H1 (cell line): Measurements from ENCODE around the gene RNF212. TPM values are rescaled to one million over a fixed set of nuclear protein-coding genes. Genes with fewer than 3 reads are reported as not detected.

Source experiments
- CTCF ChIA-PET: fragments of 300-600 bp; sonication (Branson Sonifier 250); formaldehyde crosslinking; loops from one replicate; lab custom pipeline; 2021; ENCODE audit not compliant: partially characterized antibody; lab: Charles Lee
- POLR2A ChIA-PET: fragments of 300-600 bp; sonication (Branson Sonifier 250); formaldehyde crosslinking; loops from one replicate; lab custom pipeline; 2021; ENCODE audit warnings: inconsistent platforms; ENCODE audit not compliant: partially characterized antibody; lab: Charles Lee
- DNase-seq, 2 experiments: peaks; one replicate each; pipeline versions ENCODE4 v3.0.0 to v3.0.0-alpha.2; 2010 to 2022; ENCODE audit warnings: low spot score in 2 of 2, low read depth in 1 of 2, mixed read lengths in 1 of 2
- FAIRE-seq: peaks from 2 replicates; lab custom pipeline; 2011; peaks lifted over from hg19 to GRCh38; lab: Jason Lieb, UNC
- H2AFZ ChIP-seq: 2 replicates; pipeline ENCODE4 v1.8.1; 2012; ENCODE audit warnings: low read length, inconsistent platforms
- H2AK5ac ChIP-seq: 2 replicates; pipeline ENCODE4 v1.6.1; 2013; ENCODE audit warnings: low read depth, low read length
- H2BK120ac ChIP-seq: replicated peaks from 2 replicates; pipeline ENCODE3; 2013; ENCODE audit warnings: low read depth, low read length, inconsistent platforms
- H2BK12ac ChIP-seq: 2 replicates; pipeline ENCODE4 v1.6.1; 2013; ENCODE audit warnings: low read depth, low read length
- H2BK15ac ChIP-seq: 2 replicates; pipeline ENCODE4 v1.6.1; 2013; ENCODE audit warnings: low read length
- H2BK20ac ChIP-seq: 2 replicates; pipeline ENCODE4 v1.6.1; 2013; ENCODE audit warnings: low read length
- H2BK5ac ChIP-seq: 2 replicates; pipeline ENCODE4 v1.6.1; 2013; ENCODE audit warnings: low read depth, low read length
- H3K14ac ChIP-seq: 2 replicates; pipeline ENCODE4 v1.6.1; 2013; ENCODE audit warnings: inconsistent platforms; ENCODE audit not compliant: insufficient read length
- H3K18ac ChIP-seq: 2 replicates; pipeline ENCODE4 v1.6.1; 2013; ENCODE audit warnings: low read length; ENCODE audit errors: extremely low read depth
- H3K23ac ChIP-seq: 2 replicates; pipeline ENCODE4 v1.6.1; 2013; ENCODE audit warnings: inconsistent platforms; ENCODE audit not compliant: insufficient read length
- H3K23me2 ChIP-seq: 2 replicates; pipeline ENCODE4 v1.6.1; 2013; ENCODE audit warnings: low read depth, low read length
- H3K27ac ChIP-seq: 2 replicates; pipeline ENCODE4 v1.6.1; 2011; ENCODE audit warnings: low read depth, low read length, inconsistent platforms
- H3K27me3 ChIP-seq, 4 experiments: replicated peaks in 1 of 4; 1 replicate in 1 of 4; 2 replicates in 3 of 4; pipeline versions ENCODE4 v1.6.1 to v1.8.1; 2011 to 2013; ENCODE audit warnings: low read length in 3 of 4, mild to moderate bottlenecking in 3 of 4, inconsistent platforms in 2 of 4, mixed read lengths in 2 of 4, moderate library complexity in 1 of 4; ENCODE audit not compliant: control insufficient read depth in 3 of 4, insufficient read depth in 3 of 4; ENCODE audit errors: extremely low read depth in 1 of 4
- H3K36me3 ChIP-seq, 4 experiments: 2 replicates each; pipeline versions ENCODE4 v1.6.1 to v1.8.1; 2011 to 2013; ENCODE audit warnings: mild to moderate bottlenecking in 4 of 4, low read length in 3 of 4, moderate library complexity in 2 of 4, control low read depth in 1 of 4, inconsistent platforms in 1 of 4; ENCODE audit not compliant: insufficient read depth in 4 of 4, control insufficient read depth in 2 of 4
- H3K4ac ChIP-seq: replicated peaks from 2 replicates; pipeline ENCODE3; 2013; ENCODE audit warnings: low read length, low read depth, mixed read lengths, inconsistent platforms; ENCODE audit not compliant: insufficient read length
- H3K4me1 ChIP-seq, 4 experiments: replicated peaks in 1 of 4; 1 replicate in 1 of 4; 2 replicates in 3 of 4; pipeline versions ENCODE4 v1.6.1 to v1.8.1; 2011 to 2013; ENCODE audit warnings: low read length in 3 of 4, inconsistent platforms in 2 of 4, mixed read lengths in 1 of 4; ENCODE audit not compliant: insufficient read depth in 4 of 4, control insufficient read depth in 3 of 4
- H3K4me2 ChIP-seq, 2 experiments: 2 replicates each; pipeline versions ENCODE4 v1.6.1 to v1.8.1; 2011 to 2013; ENCODE audit warnings: low read depth in 2 of 2, low read length in 2 of 2, control low read depth in 1 of 2, inconsistent platforms in 1 of 2, mild to moderate bottlenecking in 1 of 2; ENCODE audit not compliant: insufficient read depth in 1 of 2
- H3K4me3 ChIP-seq, 4 experiments: fragments of 200-600, 300-600 bp in 1 of 4; sonication (generic), shearing (Covaris generic), sonication (Bioruptor Twin) in 1 of 4; 2 replicates each; pipeline versions ENCODE4 v1.5.1 to v1.8.1; 2011 to 2016; ENCODE audit warnings: low read length in 4 of 4, low read depth in 3 of 4, control low read depth in 2 of 4, inconsistent platforms in 2 of 4, mild to moderate bottlenecking in 2 of 4, mixed read lengths in 1 of 4, moderate library complexity in 1 of 4; ENCODE audit not compliant: insufficient read depth in 2 of 4; ENCODE audit errors: extremely low read depth in 1 of 4
- H3K56ac ChIP-seq: replicated peaks from 2 replicates; pipeline ENCODE3; 2013; ENCODE audit warnings: low read depth, mild to moderate bottlenecking, mixed read lengths, low read length, inconsistent platforms; ENCODE audit not compliant: insufficient read length
- H3K79me1 ChIP-seq: 2 replicates; pipeline ENCODE4 v1.6.1; 2013; ENCODE audit warnings: low read depth, low read length, control low read depth
- H3K79me2 ChIP-seq, 2 experiments: 2 replicates each; pipeline versions ENCODE4 v1.6.1 to v1.8.1; 2012 to 2013; ENCODE audit warnings: low read length in 2 of 2, mild to moderate bottlenecking in 2 of 2, inconsistent platforms in 1 of 2; ENCODE audit not compliant: insufficient read depth in 2 of 2, control insufficient read depth in 1 of 2
- H3K9ac ChIP-seq, 4 experiments: replicated peaks in 1 of 4; 1 replicate in 1 of 4; 2 replicates in 3 of 4; pipeline versions ENCODE4 v1.6.1 to v1.8.1; 2011 to 2013; ENCODE audit warnings: low read depth in 3 of 4, low read length in 3 of 4, control low read depth in 2 of 4, mild to moderate bottlenecking in 2 of 4, moderate library complexity in 2 of 4, inconsistent platforms in 1 of 4; ENCODE audit errors: extremely low read depth in 1 of 4
- H3K9me3 ChIP-seq, 2 experiments: 2 replicates each; pipeline versions ENCODE4 v1.6.1 to v1.8.1; 2012 to 2013; ENCODE audit warnings: mild to moderate bottlenecking in 2 of 2, moderate library complexity in 2 of 2, control low read depth in 1 of 2, inconsistent platforms in 1 of 2, low read depth in 1 of 2, low read length in 1 of 2, mixed read lengths in 1 of 2; ENCODE audit not compliant: insufficient read depth in 2 of 2
- H4K20me1 ChIP-seq, 2 experiments: replicated peaks in 1 of 2; 2 replicates each; pipeline versions ENCODE3 to v1.8.1; 2011 to 2013; ENCODE audit warnings: inconsistent platforms in 2 of 2, low read length in 2 of 2, mild to moderate bottlenecking in 1 of 2; ENCODE audit not compliant: insufficient read depth in 2 of 2, control insufficient read depth in 1 of 2
- H4K5ac ChIP-seq: 2 replicates; pipeline ENCODE4 v1.6.1; 2013; ENCODE audit warnings: low read length, low read depth, mixed read lengths, inconsistent platforms; ENCODE audit not compliant: insufficient read length
- H4K8ac ChIP-seq: 2 replicates; pipeline ENCODE4 v1.8.0; 2013; ENCODE audit warnings: mild to moderate bottlenecking, moderate library complexity, low read length, inconsistent platforms; ENCODE audit not compliant: insufficient read depth; ENCODE audit errors: extremely low read depth
- H4K91ac ChIP-seq: replicated peaks from 2 replicates; pipeline ENCODE3; 2013; ENCODE audit warnings: low read length, mixed read lengths, inconsistent platforms; ENCODE audit not compliant: insufficient read length
- CEBPB ChIP-seq: IDR thresholded peaks from 2 replicates; pipeline ENCODE4 v1.6.1; 2012; ENCODE audit warnings: low read depth, low read length
- EGR1 ChIP-seq: IDR thresholded peaks from 2 replicates; pipeline ENCODE4 v1.6.1; 2011; ENCODE audit warnings: low read depth, low read length, borderline replicate concordance
- EP300 ChIP-seq, 2 experiments: IDR thresholded peaks; 1 replicate in 1 of 2; 2 replicates in 1 of 2; pipeline ENCODE4 v1.6.1; 2011 to 2012; ENCODE audit warnings: low read depth in 2 of 2, low read length in 2 of 2, mild to moderate bottlenecking in 2 of 2, borderline replicate concordance in 1 of 2, inconsistent platforms in 1 of 2, moderate library complexity in 1 of 2
- HDAC6 ChIP-seq: IDR thresholded peaks from one replicate; pipeline ENCODE4 v1.7.1; 2012; ENCODE audit warnings: low read depth, mild to moderate bottlenecking, inconsistent platforms, low read length, moderate library complexity
- JUN ChIP-seq: IDR thresholded peaks from 2 replicates; pipeline ENCODE4 v1.6.1; 2011; ENCODE audit warnings: low read depth, mild to moderate bottlenecking, improper control_type of control experiment, low read length
- KDM5A ChIP-seq: fragments of 200-600 bp; IDR thresholded peaks from 2 replicates; pipeline ENCODE4 v1.7.1; 2012; ENCODE audit warnings: mild to moderate bottlenecking, low read length, inconsistent platforms, mixed read lengths
- POLR2A ChIP-seq, 2 experiments: IDR thresholded peaks; 1 replicate in 1 of 2; 2 replicates in 1 of 2; pipeline ENCODE4 v1.6.1; 2011; ENCODE audit warnings: low read depth in 2 of 2, low read length in 2 of 2, mild to moderate bottlenecking in 2 of 2; ENCODE audit errors: control extremely low read depth in 1 of 2
- SIRT6 ChIP-seq: IDR thresholded peaks from one replicate; pipeline ENCODE4 v1.7.1; 2012; ENCODE audit warnings: low read length, inconsistent platforms
- SIX5 ChIP-seq: IDR thresholded peaks from 2 replicates; pipeline ENCODE4 v1.6.1; 2011; ENCODE audit warnings: mild to moderate bottlenecking, low read depth, low read length
- SRF ChIP-seq: IDR thresholded peaks from 2 replicates; pipeline ENCODE4 v1.6.1; 2011; ENCODE audit warnings: mild to moderate bottlenecking, low read depth, low read length, moderate library complexity
- TAF7 ChIP-seq: optimal IDR thresholded peaks from 2 replicates; pipeline ENCODE3; 2011; ENCODE audit warnings: low read depth, mild to moderate bottlenecking, inconsistent platforms, low read length, moderate library complexity, borderline replicate concordance
- WGBS, 2 experiments: shearing (Covaris generic) in 1 of 2; methylation state at CpG; one replicate each; pipeline versions ENCODE4 v1.1.6 to v1.1.7; 2013 to 2015; ENCODE audit warnings: low lambda C conversion rate in 2 of 2, mixed read lengths in 2 of 2, inconsistent platforms in 1 of 2, low coverage in 1 of 2, missing lambda C conversion rate in 1 of 2; ENCODE audit not compliant: insufficient replicate concordance in 2 of 2, insufficient coverage in 1 of 2, insufficient read length in 1 of 2; ENCODE audit errors: extremely low coverage in 1 of 2, missing lambda C conversion rate in 1 of 2; 5-methylcytosine and 5-hydroxymethylcytosine counted together
- polyA plus RNA-seq, 7 experiments: library from polyadenylated mRNA; depleted of rRNA in 3 of 7; stranded (reverse) in 5 of 7; unstranded in 2 of 7; fragments of >200 nt in 5 of 7; fragments of 200-250 nt in 2 of 7; gene quantifications; 1 replicate in 5 of 7; 2 replicates in 1 of 7; 4 replicates in 1 of 7; pipeline versions ENCODE4 v1.2.1 to v1.2.3, GENCODE V29; 2011 to 2013; ENCODE audit warnings: missing spikeins in 2 of 7, mixed read lengths in 2 of 7
- total RNA-seq: library from RNA; stranded (reverse); fragmentation: NEBNext Ultra II Directional; extraction: Animal tissue kit (Norgen Biotek cat#: 25700); gene quantifications from 2 replicates; pipeline ENCODE4 v1.2.1, GENCODE V29; 2021
- TF ChIP-seq, protein P1 (sequence below): IDR thresholded peaks from 2 replicates; pipeline ENCODE4 v1.6.1; 2012; ENCODE audit warnings: inconsistent platforms

The RNF212 gene
- total and polyA plus RNA-seq, 2 of the 8 experiments (the other 6 are each of a cell fraction or from before 2014, with no cell fraction given), result 3.4 to 5.4 TPM

DNA sequence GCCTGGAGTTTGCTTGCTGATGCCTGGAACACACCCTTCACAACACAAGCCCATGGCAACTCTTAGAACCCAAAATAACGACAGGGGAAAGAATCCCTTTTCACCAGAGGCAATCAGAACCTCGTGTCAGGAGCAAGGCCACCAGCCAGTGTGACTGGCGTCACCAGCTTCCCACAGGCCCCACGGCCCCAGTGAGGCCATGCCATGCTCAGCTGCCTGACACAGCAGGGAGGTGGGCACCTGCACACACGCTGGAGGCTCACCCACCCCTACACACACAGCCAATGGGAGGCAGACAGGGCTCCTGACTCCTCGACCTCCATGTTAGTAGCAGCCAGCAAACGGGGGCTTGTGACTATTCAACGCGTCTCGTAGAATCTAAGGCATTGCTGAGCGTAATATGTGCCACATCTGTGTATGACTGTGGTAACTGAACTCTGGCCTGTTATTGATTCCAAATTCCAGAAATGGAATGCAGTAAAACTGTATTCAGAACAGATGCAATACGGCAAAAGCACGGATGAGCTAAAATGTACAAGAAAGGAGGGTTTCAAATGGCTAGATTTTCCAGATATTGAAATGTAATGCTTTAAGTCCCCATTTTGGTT is 28.5 kb downstream of the RNF212 start:
- H2BK15ac ChIP-seq, result no peak overlapping the region
- no peak overlapping the region for H4K8ac ChIP-seq
- no peak overlapping the region for H3K4me2 ChIP-seq
- no peaks in the 10 kb centered on the region for H3K23me2 ChIP-seq
- H2BK5ac ChIP-seq, result no peak overlapping the region
- H4K20me1 ChIP-seq, result no peaks in the 10 kb centered on the region
- peaks cover 0 to 3% (median 0%) of the 10 kb centered on the region in 4 experiments; a peak in 1 of 7 replicates for H3K27me3 ChIP-seq
- H2BK12ac ChIP-seq, result no peak overlapping the region
- CTCF ChIA-PET, result interaction anchor here (1.0 to 1.7 kb wide), 2 partner anchors 12 to 46 kb away, joined by 3 to 7 read pairs; no protein-coding TSS in a partner anchor
- H3K9me3 ChIP-seq, result peaks cover 0 to 9% of the 10 kb centered on the region in 2 experiments; a peak in 3 of 4 replicates
- H3K79me1 ChIP-seq, result no peaks in the 10 kb centered on the region
- H3K4me3 ChIP-seq, result no peak overlapping the region
- H3K9ac ChIP-seq, result no peak overlapping the region
- H4K5ac ChIP-seq, result no peak overlapping the region
- H4K91ac ChIP-seq, result no peak overlapping the region
- no peak overlapping the region for H3K23ac ChIP-seq
- no peak overlapping the region for H3K14ac ChIP-seq
- no peak overlapping the region for H2AFZ ChIP-seq
- no peak for TF ChIP-seq SIRT6
- TF ChIP-seq KDM5A, result no peak
- TF ChIP-seq, protein P1, sequence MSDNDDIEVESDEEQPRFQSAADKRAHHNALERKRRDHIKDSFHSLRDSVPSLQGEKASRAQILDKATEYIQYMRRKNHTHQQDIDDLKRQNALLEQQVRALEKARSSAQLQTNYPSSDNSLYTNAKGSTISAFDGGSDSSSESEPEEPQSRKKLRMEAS, result no peak
- no peak for TF ChIP-seq JUN
- no peak for TF ChIP-seq EP300 (IDR thresholded peaks at IDR 0.05; ENCODE audit: borderline replicate concordance in 1 of 2, low read depth in 2 of 2, low read length in 2 of 2)
- TF ChIP-seq TAF7, result no peak
- no peak for TF ChIP-seq CEBPB
- no peak for TF ChIP-seq SRF
- no peak for TF ChIP-seq POLR2A (IDR thresholded peaks at IDR 0.05; ENCODE audit: control extremely low read depth in 1 of 2, low read depth in 2 of 2, low read length in 2 of 2)
- TF ChIP-seq EGR1, result no peak
- TF ChIP-seq HDAC6, result no peak
- TF ChIP-seq SIX5, result no peak
- TF ChIP-seq, all 59 proteins: peak for 0
- no peak overlapping the region for H2AK5ac ChIP-seq
- H3K18ac ChIP-seq, result no peak overlapping the region
- no peaks in the 10 kb centered on the region for H3K4me1 ChIP-seq
- no peaks in the 10 kb centered on the region for H3K79me2 ChIP-seq
- no peak overlapping the region for H3K4ac ChIP-seq
- POLR2A ChIA-PET, result interaction anchor here (1.0 kb wide), 1 partner anchor 28 kb away, joined by 4 read pairs; the partner anchor contains the start of gene RNF212
- WGBS, 2 experiments, result 85% methylated on average over 13 of the region's 13 CpGs; no CpG with 5 or more reads in 1 of the 2 experiments
- no peak overlapping the region for H2BK20ac ChIP-seq
- no peak for DNase-seq
- H3K27ac ChIP-seq, result no peak overlapping the region
- no peak for FAIRE-seq
- no peaks in the 10 kb centered on the region for H3K36me3 ChIP-seq
- no peak overlapping the region for H2BK120ac ChIP-seq
- H3K56ac ChIP-seq, result no peak overlapping the region
